Neural cell (in vitro differentiated cells): ENCODE data around the gene SND1. TPM values are rescaled to one million over a fixed set of nuclear protein-coding genes. Genes with fewer than 3 reads are reported as not detected.

Source experiments
- H2AFZ ChIP-seq: fragments of 200-600, 300-800 bp; sonication (generic), shearing (Covaris generic); 2 replicates; pipeline ENCODE4 v1.6.0; 2014; ENCODE audit warnings: low read depth, mild to moderate bottlenecking, antibody characterized with exemption, low read length, moderate library complexity
- H3F3A ChIP-seq: fragments of 200-600 bp; shearing (Covaris generic); 2 replicates; pipeline ENCODE4 v1.6.1; 2016; ENCODE audit warnings: mild to moderate bottlenecking, moderate library complexity, mixed read lengths, antibody characterized with exemption, low read length; ENCODE audit not compliant: insufficient read depth, poor library complexity, severe bottlenecking
- H3K27ac ChIP-seq: fragments of 200-600, 300-800 bp; sonication (generic), shearing (Covaris generic); 2 replicates; pipeline ENCODE4 v1.5.1; 2014; ENCODE audit warnings: mild to moderate bottlenecking, low read length, moderate library complexity
- H3K27me3 ChIP-seq: fragments of 300-800, 200-600 bp; sonication (generic), shearing (Covaris generic); 2 replicates; pipeline ENCODE4 v1.6.0; 2014; ENCODE audit warnings: mild to moderate bottlenecking, low read depth, low read length, moderate library complexity; ENCODE audit not compliant: insufficient read depth
- H3K36me3 ChIP-seq: fragments of 300-800, 200-600 bp; sonication (generic), shearing (Covaris generic); 2 replicates; pipeline ENCODE4 v1.5.1; 2014; ENCODE audit warnings: mild to moderate bottlenecking, antibody characterized with exemption, low read length, moderate library complexity; ENCODE audit not compliant: insufficient read depth
- H3K4me2 ChIP-seq: fragments of 300-800, 200-600 bp; sonication (generic), shearing (Covaris generic); 2 replicates; pipeline ENCODE4 v1.6.0; 2014; ENCODE audit warnings: mild to moderate bottlenecking, low read length
- H3K4me3 ChIP-seq: fragments of 300-800, 200-600 bp; sonication (generic), shearing (Covaris generic); 2 replicates; pipeline ENCODE4 v1.5.1; 2014; ENCODE audit warnings: mild to moderate bottlenecking, low read length, moderate library complexity
- H3K79me2 ChIP-seq: fragments of 200-600 bp; shearing (Covaris generic); replicated peaks from 2 replicates; pipeline ENCODE4 v1.6.0; 2014; ENCODE audit warnings: mild to moderate bottlenecking, low read length, moderate library complexity; ENCODE audit not compliant: insufficient read depth
- H3K9ac ChIP-seq: fragments of 300-800, 200-600 bp; sonication (generic), shearing (Covaris generic); 2 replicates; pipeline ENCODE4 v1.6.1; 2016; ENCODE audit warnings: mild to moderate bottlenecking, low read length, mixed read lengths
- H3K9me2 ChIP-seq: fragments of 200-600 bp; shearing (Covaris generic); 2 replicates; pipeline ENCODE4 v1.6.1; 2016; ENCODE audit warnings: mild to moderate bottlenecking, low read length, mixed read lengths; ENCODE audit not compliant: insufficient read depth
- H3K9me3 ChIP-seq: fragments of 200-600, 300-800 bp; sonication (generic), shearing (Covaris generic); 2 replicates; pipeline ENCODE4 v1.6.1; 2016; ENCODE audit warnings: mild to moderate bottlenecking, mixed run types, low read length, moderate library complexity, mixed read lengths
- H4K20me1 ChIP-seq: fragments of 200-600 bp; shearing (Covaris generic); 2 replicates; pipeline ENCODE4 v1.6.1; 2016; ENCODE audit warnings: mild to moderate bottlenecking, mixed run types; ENCODE audit not compliant: insufficient read depth
- EP300 ChIP-seq: fragments of 450-650 bp; conservative IDR thresholded peaks from 2 replicates; pipeline ENCODE4 v1.6.1; 2014; ENCODE audit warnings: antibody characterized with exemption, mild to moderate bottlenecking, moderate library complexity; ENCODE audit not compliant: poor library complexity, severe bottlenecking
- EZH2 ChIP-seq: fragments of 200-600, 300-800 bp; shearing (Covaris generic), sonication (generic); IDR thresholded peaks from 2 replicates; pipeline ENCODE4 v1.6.1; 2014; ENCODE audit warnings: antibody characterized with exemption, low read length, borderline replicate concordance, mild to moderate bottlenecking; ENCODE audit not compliant: insufficient read depth, poor library complexity, severe bottlenecking
- MXI1 ChIP-seq: fragments of 450-650 bp; conservative IDR thresholded peaks from 2 replicates; pipeline ENCODE4 v1.6.1; 2014; ENCODE audit warnings: antibody characterized with exemption, mild to moderate bottlenecking; ENCODE audit not compliant: poor library complexity, severe bottlenecking
- POLR2AphosphoS5 ChIP-seq: IDR thresholded peaks from 2 replicates; pipeline ENCODE4 v1.6.1; 2012
- RAD21 ChIP-seq: fragments of 450-650 bp; conservative IDR thresholded peaks from 2 replicates; pipeline ENCODE4 v1.6.1; 2014; ENCODE audit warnings: antibody characterized with exemption, mild to moderate bottlenecking, moderate library complexity
- SMC3 ChIP-seq: fragments of 450-650 bp; conservative IDR thresholded peaks from 2 replicates; pipeline ENCODE4 v1.6.1; 2014; ENCODE audit warnings: antibody characterized with exemption, mild to moderate bottlenecking, moderate library complexity; ENCODE audit not compliant: poor library complexity
- TAF1 ChIP-seq: IDR thresholded peaks from 2 replicates; pipeline ENCODE4 v1.6.1; 2012; ENCODE audit warnings: low read depth
- polyA plus RNA-seq: library from polyadenylated mRNA; depleted of rRNA; stranded (reverse); fragments of >200 nt; gene quantifications from 2 replicates; pipeline ENCODE4 v1.2.3, GENCODE V29; 2014
- TF ChIP-seq, protein P1 (sequence below): fragments of 450-650 bp; IDR thresholded peaks from 2 replicates; pipeline ENCODE4 v1.5.1; 2014; ENCODE audit warnings: antibody characterized with exemption, mild to moderate bottlenecking, moderate library complexity; ENCODE audit not compliant: poor library complexity, severe bottlenecking
- TF ChIP-seq, protein P2 (sequence below): IDR thresholded peaks from 2 replicates; pipeline ENCODE4 v1.6.1; 2012; ENCODE audit warnings: borderline replicate concordance

Gene SND1
- polyA plus RNA-seq, 1 donor from 2014 or later = 37.4 TPM

DNA sequence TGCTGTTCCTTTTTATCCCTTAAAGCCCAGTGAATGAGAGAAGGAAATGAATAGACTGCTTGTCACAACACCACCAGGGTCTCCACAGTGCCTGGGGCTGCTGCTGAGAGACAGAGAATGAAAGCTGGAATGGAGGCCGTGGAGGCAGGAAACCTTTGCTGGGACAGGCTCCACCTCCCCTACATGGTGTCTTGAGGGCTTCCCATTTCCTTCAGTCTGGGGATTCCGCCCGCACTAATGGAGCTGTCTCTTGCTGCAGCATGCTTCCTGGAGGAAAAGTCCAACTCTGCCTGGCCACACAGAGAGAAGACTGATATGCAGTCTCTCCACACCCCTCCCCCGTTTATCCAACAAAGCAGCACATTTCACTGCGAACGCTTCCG, 324.7 kb downstream of the SND1 start:
- H3K9me2 ChIP-seq = no peaks in the 10 kb centered on the region
- no peak overlapping the region for H3K9ac ChIP-seq
- no peak for TF ChIP-seq POLR2AphosphoS5
- no peak for TF ChIP-seq TAF1
- TF ChIP-seq MXI1 = no peak
- TF ChIP-seq, protein P1, sequence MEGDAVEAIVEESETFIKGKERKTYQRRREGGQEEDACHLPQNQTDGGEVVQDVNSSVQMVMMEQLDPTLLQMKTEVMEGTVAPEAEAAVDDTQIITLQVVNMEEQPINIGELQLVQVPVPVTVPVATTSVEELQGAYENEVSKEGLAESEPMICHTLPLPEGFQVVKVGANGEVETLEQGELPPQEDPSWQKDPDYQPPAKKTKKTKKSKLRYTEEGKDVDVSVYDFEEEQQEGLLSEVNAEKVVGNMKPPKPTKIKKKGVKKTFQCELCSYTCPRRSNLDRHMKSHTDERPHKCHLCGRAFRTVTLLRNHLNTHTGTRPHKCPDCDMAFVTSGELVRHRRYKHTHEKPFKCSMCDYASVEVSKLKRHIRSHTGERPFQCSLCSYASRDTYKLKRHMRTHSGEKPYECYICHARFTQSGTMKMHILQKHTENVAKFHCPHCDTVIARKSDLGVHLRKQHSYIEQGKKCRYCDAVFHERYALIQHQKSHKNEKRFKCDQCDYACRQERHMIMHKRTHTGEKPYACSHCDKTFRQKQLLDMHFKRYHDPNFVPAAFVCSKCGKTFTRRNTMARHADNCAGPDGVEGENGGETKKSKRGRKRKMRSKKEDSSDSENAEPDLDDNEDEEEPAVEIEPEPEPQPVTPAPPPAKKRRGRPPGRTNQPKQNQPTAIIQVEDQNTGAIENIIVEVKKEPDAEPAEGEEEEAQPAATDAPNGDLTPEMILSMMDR = no peak
- TF ChIP-seq, protein P2, sequence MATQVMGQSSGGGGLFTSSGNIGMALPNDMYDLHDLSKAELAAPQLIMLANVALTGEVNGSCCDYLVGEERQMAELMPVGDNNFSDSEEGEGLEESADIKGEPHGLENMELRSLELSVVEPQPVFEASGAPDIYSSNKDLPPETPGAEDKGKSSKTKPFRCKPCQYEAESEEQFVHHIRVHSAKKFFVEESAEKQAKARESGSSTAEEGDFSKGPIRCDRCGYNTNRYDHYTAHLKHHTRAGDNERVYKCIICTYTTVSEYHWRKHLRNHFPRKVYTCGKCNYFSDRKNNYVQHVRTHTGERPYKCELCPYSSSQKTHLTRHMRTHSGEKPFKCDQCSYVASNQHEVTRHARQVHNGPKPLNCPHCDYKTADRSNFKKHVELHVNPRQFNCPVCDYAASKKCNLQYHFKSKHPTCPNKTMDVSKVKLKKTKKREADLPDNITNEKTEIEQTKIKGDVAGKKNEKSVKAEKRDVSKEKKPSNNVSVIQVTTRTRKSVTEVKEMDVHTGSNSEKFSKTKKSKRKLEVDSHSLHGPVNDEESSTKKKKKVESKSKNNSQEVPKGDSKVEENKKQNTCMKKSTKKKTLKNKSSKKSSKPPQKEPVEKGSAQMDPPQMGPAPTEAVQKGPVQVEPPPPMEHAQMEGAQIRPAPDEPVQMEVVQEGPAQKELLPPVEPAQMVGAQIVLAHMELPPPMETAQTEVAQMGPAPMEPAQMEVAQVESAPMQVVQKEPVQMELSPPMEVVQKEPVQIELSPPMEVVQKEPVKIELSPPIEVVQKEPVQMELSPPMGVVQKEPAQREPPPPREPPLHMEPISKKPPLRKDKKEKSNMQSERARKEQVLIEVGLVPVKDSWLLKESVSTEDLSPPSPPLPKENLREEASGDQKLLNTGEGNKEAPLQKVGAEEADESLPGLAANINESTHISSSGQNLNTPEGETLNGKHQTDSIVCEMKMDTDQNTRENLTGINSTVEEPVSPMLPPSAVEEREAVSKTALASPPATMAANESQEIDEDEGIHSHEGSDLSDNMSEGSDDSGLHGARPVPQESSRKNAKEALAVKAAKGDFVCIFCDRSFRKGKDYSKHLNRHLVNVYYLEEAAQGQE = no peak
- TF ChIP-seq EZH2 = no peak
- no peak for TF ChIP-seq RAD21
- no peak for TF ChIP-seq EP300
- no peak for TF ChIP-seq SMC3
- no peaks in the 10 kb centered on the region for H3F3A ChIP-seq
- H3K9me3 ChIP-seq = no peaks in the 10 kb centered on the region
- H3K36me3 ChIP-seq = no peaks in the 10 kb centered on the region
- H3K4me2 ChIP-seq = no peak overlapping the region
- H3K4me3 ChIP-seq = peak overlapping the region; percentile 9
- no peak overlapping the region for H3K27ac ChIP-seq
- H4K20me1 ChIP-seq = no peaks in the 10 kb centered on the region
- no peaks in the 10 kb centered on the region for H3K27me3 ChIP-seq
- no peak overlapping the region for H2AFZ ChIP-seq
- H3K79me2 ChIP-seq = no peaks in the 10 kb centered on the region

DNA sequence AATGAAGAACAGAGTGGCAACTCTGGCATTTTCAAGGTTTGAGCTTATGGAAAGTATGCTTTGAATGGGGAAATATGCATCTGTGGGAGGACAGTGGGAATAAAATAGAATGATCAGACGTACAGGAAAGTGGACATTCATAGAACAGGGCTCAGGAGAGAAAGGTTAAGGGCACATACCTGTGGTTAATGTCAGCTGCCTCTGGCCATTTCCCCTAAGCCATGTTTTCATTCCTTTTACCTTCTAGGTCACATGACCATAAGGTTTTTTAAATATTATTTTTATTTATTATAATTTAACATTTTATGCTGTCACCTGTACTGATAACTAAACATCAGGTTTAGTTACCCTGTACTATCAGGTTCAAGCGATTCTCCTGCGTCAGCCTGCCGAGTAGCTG, 326.4 kb downstream of the SND1 start:
- Histone ChIP-seq H3K79me2 (no peaks in the 10 kb centered on the region), H3K4me2 (no peak overlapping the region), H3K36me3 (no peaks in the 10 kb centered on the region), H3F3A (no peaks in the 10 kb centered on the region), H3K9ac (no peak overlapping the region), H3K9me3 (no peaks in the 10 kb centered on the region), H3K27ac (no peak overlapping the region), H4K20me1 (no peaks in the 10 kb centered on the region), H2AFZ (no peak overlapping the region), H3K27me3 (no peaks in the 10 kb centered on the region), H3K4me3 (no peak overlapping the region), H3K9me2 (no peaks in the 10 kb centered on the region)
- TF ChIP-seq EZH2 (no peak), EP300 (no peak), TAF1 (no peak), POLR2AphosphoS5 (no peak), RAD21 (no peak), SMC3 (no peak), MXI1 (no peak)
- TF ChIP-seq, protein P2 = no peak
- TF ChIP-seq, protein P1 = no peak
